GM19324 (cell line): ENCODE results near the gene RPH3AL.

Experiments used
- ATAC-seq: cut with Tn5 transposase; IDR thresholded peaks from one replicate; pipeline ENCODE4 v1.9.1; 2021; ENCODE audit warnings: mild to moderate bottlenecking, moderate library complexity; ENCODE audit not compliant: unreplicated experiment, low FRiP score

RPH3AL gene

DNA sequence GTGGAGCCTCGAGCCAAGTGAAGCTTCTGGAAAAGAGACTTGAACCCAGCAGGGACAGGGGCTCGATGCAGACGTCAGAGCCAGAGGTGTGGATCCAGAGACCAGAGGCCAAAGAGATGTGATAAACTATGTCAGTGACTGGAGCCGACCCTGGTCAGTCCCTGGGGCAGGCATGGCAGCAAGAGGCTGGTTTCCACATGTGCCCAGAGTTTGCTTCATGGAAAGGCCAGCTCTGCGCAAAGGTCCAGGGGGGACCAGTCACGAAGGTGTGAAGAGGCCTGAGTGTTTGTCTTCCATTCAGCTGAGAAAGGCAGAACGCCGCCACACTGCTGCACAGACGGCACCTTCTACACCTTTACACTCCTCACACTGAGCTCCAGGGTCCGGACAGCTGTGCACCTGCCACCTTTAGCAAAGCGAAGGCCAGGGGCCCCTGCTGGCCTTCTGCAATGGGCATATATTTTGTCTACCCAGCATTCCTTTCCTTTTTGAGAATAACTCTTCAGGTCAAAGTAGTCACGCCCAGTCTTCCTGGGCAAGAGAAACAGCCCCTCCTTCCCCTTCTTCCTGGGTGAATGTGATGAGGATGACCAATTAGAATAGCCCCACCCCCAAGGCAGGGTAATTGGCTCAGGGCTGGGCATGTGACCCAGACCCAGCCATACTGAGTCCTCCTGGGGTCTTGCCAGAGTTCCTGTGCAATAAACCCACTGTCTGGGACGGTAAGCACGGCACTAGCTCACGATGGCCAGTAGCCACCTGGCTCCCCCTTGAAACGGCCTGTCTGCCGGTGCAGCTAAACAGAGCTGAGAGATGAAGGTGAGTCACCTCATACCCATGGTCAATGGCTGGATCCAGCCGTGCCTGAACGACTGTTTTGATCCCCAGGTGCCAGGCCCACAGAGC lies 2.3 kb upstream of the RPH3AL start:
- ATAC-seq: no peak

GRCh38 chr17:353838-354234 lies 1.2 kb upstream of the RPH3AL start:
- no peak for ATAC-seq

DNA sequence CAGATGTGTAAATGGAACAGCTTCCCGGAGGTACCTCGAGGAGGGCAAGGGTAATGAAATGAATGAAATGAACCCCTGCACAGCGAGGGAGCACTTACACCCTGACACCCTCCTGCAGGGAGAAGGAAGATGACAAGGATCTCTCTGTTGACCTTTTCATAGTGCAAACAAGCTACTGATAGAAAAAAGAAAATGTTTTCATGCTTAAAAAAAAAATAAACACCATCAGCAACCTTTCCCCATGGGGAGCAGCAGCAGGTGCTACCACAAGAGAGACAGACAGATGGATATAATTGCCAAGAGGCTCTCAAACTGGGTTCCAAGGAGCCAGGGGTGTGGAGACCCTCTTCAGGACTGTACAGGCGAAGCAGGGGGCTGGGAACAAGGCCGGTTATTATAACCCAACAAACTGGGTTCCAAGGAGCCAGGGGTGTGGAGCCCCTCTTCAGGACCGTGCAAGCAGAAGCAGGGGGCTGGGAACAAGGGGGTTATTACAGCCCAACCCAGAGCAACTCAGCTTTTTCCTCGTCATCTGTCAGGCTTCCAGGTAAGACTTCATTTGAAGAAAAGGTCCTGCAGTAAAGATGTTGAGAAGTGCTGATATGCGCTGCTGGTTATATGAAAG lies 718 bp upstream of the RPH3AL start:
- ATAC-seq: no peak

GRCh38 chr17:351875-352420 lies 659 bp downstream of the RPH3AL start:
- no peak for ATAC-seq

- ATAC-seq: no peak
Measured at GRCh38 chr17:351449-351738, 1.2 kb downstream of the RPH3AL start.

GRCh38 chr17:350706-351448 lies 1.7 kb downstream of the RPH3AL start:
- no peak for ATAC-seq

GRCh38 chr17:349666-350065 lies 2.9 kb downstream of the RPH3AL start:
- no peak for ATAC-seq

- ATAC-seq: no peak
Measured at GRCh38 chr17:348692-349425, 3.7 kb downstream of the RPH3AL start.

DNA sequence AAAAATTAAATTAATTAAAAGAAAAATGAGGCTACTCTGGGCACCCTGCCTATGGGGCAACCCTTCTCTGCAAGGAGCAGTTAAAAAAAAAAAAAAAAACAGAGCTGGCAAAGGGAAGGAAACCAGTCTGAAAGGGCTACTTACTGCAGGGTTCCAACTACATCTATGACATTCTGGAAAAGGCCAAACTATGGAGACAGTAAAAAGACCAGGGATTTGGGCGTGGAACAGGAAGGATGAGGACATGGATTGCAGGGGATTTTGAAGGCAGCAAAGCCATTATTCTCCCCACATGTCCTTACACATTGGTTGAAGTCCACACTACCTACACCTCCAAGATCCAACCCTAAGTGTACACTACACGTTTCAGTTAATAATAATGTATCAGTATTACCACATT lies 4.6 kb downstream of the RPH3AL start:
- ATAC-seq: no peak

DNA sequence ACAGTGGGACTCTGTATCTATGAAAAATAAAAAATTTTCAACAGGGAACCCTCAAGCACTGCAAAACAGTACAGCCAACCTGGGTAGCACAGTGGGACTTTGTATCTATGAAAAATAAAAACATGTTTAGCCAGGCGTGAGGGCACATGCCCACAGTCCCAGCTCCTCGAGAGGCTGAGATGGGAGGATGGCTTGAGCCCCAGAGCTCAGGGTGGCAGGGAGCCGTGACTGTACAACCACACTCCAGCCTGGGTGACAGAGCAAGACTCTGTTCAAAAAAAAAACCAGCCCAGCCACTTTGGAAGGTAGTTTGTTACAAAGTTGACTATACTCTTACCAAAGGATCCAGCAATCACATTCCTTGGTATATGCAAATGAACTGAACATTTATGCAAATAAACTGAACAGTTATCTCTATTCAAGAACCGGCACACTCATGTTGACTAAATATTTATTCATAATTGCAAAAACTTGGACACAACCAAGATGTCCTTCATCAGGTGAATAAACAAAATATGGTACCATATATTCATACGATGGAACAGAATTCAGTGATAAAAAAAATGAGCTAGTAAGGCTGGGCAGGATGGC lies 5.2 kb downstream of the RPH3AL start:
- ATAC-seq: no peak

DNA sequence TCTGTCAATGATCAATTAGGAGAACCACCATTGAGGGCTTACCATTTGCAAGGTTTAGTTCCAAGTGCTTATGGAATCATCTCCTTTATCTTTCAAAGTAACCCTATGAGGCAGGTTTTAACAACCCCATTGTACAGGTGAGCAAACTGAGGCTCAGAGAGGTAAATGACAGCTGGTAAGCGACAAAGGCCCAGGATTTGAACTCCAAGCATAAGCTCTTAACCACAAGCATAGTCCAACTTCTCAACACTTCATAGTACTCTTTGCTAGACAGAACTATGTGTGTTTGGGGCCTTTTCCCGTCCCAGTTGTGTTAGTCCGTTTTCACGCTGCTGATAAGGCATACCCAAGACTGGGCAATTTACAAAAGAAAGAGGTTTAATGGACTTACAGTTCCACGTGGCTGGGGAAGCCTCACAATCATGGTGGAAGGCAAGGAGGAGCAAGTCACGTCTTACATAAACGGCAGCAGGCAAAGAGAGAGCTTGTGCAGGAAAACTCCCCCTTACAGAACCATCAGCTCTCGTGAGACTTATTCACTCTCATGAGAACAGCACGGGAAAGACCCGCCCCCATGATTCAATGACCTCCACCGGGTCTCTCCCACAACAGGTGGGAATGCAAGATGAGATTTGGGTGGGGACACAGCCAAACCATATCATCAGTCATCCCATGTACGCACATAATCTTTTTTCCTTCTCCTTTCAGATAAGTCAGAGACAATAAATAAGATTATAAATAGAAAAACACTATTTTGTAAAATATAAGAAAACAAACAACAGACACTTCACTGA lies 6.4 kb downstream of the RPH3AL start:
- no peak for ATAC-seq

GRCh38 chr17:345261-345660 lies 7.3 kb downstream of the RPH3AL start:
- no peak for ATAC-seq

- ATAC-seq: no peak
Measured at GRCh38 chr17:343875-344752, 8.5 kb downstream of the RPH3AL start.

DNA sequence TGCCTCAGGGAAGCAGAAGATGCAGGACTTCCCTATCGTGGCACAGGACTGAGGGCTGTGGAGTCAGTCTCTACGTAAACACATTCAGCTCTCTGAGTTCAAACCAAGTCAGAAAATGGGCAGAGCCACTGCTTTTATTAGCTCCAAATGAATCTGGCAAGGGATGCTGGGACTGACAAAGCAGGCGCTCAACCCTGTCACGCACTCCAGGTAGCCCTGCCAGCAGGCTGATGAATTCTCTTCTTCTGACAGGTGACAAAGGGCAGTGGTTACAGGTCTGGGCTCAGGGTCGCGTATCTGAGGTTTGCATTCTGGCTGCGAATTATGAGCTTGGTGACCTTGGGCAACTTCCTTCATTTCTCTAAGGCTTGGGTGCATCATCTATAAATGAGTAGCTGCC lies 9.4 kb downstream of the RPH3AL start:
- no peak for ATAC-seq

DNA sequence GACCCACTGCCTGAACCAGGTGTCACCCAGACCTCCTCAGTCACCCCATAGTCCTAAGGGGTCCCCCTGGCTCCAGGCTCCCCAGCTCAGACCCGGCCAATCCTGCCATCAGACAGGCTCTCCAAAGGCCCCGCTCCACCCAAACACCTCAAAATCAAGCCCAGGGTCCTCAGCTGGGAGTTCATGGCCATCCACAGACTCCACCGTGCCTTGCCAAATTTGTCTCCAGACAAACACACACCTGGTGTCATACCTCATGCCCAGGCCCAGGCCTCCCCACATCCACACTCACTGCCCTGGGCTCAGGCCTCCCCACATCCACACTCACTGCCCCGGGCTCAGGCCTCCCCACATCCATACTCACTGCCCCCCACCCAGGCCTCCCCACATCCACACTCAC lies 12.5 kb downstream of the RPH3AL start:
- no peak for ATAC-seq

- ATAC-seq: no peak
Measured at GRCh38 chr17:339193-340061, 13.2 kb downstream of the RPH3AL start.

- ATAC-seq: no peak
Measured at GRCh38 chr17:338442-339192, 14.0 kb downstream of the RPH3AL start.
